LNCaP clone FGC (cell line): ENCODE data around the gene CCHCR1.
"Not testable (repeated sequence)": the region's sequence is repeated elsewhere in the genome, so short reads cannot be mapped to it uniquely, and the experiment has no call there.

Source experiments
- DNase-seq: peaks from one replicate; pipeline ENCODE4 v3.0.0-alpha.2; 2011; ENCODE audit warnings: low read depth
- H3K4me3 ChIP-seq: 2 replicates; pipeline ENCODE4 v1.5.1; 2011; ENCODE audit warnings: mild to moderate bottlenecking, low read depth, low read length, control low read depth
- CTCF ChIP-seq: IDR thresholded peaks from 2 replicates; pipeline ENCODE4 v1.5.1; 2012; ENCODE audit warnings: mild to moderate bottlenecking; ENCODE audit not compliant: control insufficient read depth, insufficient read depth; ENCODE audit errors: extremely low read depth

Gene CCHCR1

GRCh38 chr6:31187780-31188194 lies 30.2 kb upstream of the CCHCR1 start:
- H3K4me3 ChIP-seq: no peak overlapping the region
- no peak for TF ChIP-seq CTCF
- DNase-seq: peak; percentile 57

- DNase-seq: no peak
- no peak for TF ChIP-seq CTCF
- H3K4me3 ChIP-seq: peak overlapping the region; percentile 46
These were observed 28.6 kb upstream of the CCHCR1 start for GRCh38 chr6:31186052-31186734.

GRCh38 chr6:31185695-31186051 lies 28.1 kb upstream of the CCHCR1 start:
- not testable (repeated sequence) for DNase-seq
- H3K4me3 ChIP-seq: peak overlapping the region; percentile 46

GRCh38 chr6:31183859-31184258 lies 26.3 kb upstream of the CCHCR1 start:
- not testable (repeated sequence) for H3K4me3 ChIP-seq, DNase-seq

GRCh38 chr6:31183287-31183686 lies 25.7 kb upstream of the CCHCR1 start:
- not testable (repeated sequence) for H3K4me3 ChIP-seq, DNase-seq

- H3K4me3 ChIP-seq: no peak overlapping the region
- DNase-seq: no peak
These were observed 22.9 kb upstream of the CCHCR1 start for GRCh38 chr6:31180500-31180899.

GRCh38 chr6:31179896-31180295 lies 22.3 kb upstream of the CCHCR1 start:
- TF ChIP-seq CTCF: no peak
- H3K4me3 ChIP-seq: no peak overlapping the region

More at GRCh38 chr6:31180500-31180899, 22.9 kb upstream of the CCHCR1 start:
- TF ChIP-seq CTCF: no peak

GRCh38 chr6:31179042-31179386 lies 21.4 kb upstream of the CCHCR1 start:
- 0 out of 2 replicates have a peak overlapping the region, but pooled peaks have one; percentile 7 for H3K4me3 ChIP-seq
- no peak for DNase-seq
- TF ChIP-seq CTCF: no peak

More at GRCh38 chr6:31179896-31180295, 22.3 kb upstream of the CCHCR1 start:
- no peak for DNase-seq
